Suppressor macrophage treated with lipopolysaccharide for 1 hour (primary cell): ENCODE measurements around the gene ABHD10.

Experiments
- DNase-seq, 3 donors: peaks; one replicate each; pipeline ENCODE4 v3.0.0-alpha.2; 2020 to 2022

Gene ABHD10

DNA sequence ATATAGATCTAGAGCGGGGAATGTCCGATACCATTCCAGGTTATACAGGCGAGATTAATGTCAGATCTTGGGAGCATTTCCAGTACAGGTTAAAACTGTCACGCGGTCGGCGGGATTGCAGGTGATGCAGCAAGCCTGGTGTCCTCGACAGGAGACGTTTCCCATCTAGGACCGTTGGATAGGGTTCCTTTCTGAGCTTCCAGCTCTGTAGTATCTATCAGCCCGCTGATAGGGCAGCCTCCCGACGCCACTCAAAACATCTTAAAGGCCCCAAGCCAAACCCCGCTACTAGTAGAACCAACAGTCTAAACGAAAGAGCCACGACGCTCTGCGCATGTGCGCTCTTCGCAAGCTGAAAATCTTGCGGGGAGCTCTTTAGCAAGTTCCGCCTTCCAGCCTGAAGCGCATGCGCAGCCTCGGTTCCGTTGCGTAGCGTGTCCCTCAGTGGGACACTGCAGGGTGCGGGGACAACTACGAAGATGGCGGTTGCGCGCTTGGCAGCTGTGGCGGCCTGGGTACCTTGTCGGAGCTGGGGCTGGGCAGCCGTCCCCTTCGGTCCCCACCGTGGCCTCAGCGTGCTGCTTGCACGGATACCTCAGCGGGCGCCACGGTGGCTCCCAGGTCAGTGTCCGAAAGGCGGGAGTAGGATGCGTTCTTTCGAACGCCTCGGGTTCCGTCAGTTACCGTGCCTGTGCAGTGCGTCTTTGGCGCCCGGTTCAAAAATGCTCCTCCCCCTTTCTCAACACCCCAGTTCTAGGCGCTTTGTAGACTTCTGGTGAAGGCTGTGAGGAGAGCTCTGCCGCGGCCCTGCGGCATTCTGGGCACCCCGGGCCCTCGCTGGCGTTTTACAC is at the start of gene ABHD10:
Gene ABHD10 (plus strand): TSS at position 444 of the 851 bp plus-strand sequence. CDS start 36 bp downstream, at position 480.
- DNase-seq: peak; percentile 98 to 99 (median 99)

DNA sequence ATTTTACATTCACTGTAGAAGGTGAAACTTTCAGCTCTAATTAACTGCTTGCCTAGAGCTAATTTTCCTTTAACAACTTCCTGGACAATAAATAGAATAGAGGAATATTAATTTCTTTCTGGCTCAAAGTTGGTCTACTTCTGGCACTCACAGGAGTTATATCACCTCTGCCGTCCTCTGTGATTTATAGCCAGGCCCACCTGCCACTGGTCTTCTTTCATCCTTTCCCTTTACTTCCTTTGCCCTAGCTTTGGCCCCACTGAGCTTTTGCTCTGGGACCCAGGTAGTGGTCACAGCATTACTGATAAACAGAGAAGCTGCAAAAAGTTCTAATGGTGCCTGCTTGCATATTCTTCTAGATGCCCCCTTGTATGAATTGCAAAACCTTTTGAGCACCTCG is 49.3 kb upstream of the ABHD10 start:
- DNase-seq: no peak

GRCh38 chr3:111932946-111933345 is 45.9 kb upstream of the ABHD10 start:
- DNase-seq: no peak

GRCh38 chr3:111936191-111936841 is 42.5 kb upstream of the ABHD10 start:
- DNase-seq: no peak

- DNase-seq: no peak
Measured at GRCh38 chr3:111936967-111937366, 41.9 kb upstream of the ABHD10 start.

DNA sequence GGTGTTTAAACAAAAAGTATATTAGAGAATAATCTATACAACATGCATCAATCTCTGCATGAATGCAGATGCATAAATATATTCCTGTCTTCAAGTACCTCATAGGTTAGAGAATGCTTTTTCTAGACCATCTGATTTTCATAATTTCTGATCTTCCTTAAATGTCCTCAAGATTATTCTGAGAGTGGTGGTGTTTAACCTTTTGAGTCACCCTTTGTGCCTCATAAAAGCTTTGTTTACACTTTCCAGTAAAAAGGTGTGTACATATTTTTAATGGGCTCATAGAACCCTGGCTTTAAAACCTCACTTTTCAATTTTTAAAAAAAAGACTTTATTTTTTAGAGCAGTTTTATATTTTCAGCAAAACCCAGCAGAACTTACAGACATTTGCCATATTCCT is 41.0 kb upstream of the ABHD10 start:
- no peak for DNase-seq

GRCh38 chr3:111939873-111940272 is 39.0 kb upstream of the ABHD10 start:
- no peak for DNase-seq

DNA sequence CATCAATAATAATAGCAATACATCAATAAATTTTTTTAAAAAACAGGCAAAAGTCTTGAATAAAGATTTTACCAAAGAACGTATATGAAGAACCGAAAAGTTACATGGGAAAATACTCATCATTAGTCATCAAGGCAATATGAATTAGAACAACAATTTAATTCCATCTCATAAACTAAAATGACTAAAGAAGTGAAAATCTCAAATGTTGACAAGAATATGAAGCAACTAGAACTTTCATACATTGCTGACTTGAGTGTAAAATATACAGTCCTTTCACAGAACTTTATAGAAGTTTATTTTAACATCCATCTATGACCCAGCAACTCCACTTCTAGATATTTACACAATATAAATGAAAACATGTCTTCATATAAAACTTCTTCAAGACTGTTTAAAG is 35.3 kb upstream of the ABHD10 start:
- DNase-seq: no peak

GRCh38 chr3:111944372-111944771 is 34.5 kb upstream of the ABHD10 start:
- DNase-seq: peak in 2 of 3 donors; percentile 49 to 59

DNA sequence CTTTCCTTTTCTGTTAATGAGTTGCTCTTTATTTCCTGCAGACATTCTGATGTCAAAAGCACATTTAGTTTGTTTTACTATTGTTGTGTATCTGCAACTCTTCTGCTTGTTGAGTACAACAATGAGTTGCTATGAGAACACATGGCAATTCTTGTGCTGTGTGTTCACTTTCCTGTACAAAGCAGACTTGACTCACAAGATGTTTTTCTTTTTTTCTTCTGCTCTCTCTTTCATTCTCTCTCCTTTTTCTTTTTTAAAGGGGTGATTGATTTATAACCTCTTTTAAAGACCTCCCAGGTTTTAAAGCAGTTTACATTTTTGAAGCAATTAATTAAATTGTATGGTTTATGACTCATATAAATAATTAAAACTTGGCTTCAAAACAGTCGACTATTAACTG is 31.6 kb upstream of the ABHD10 start:
- no peak for DNase-seq

DNA sequence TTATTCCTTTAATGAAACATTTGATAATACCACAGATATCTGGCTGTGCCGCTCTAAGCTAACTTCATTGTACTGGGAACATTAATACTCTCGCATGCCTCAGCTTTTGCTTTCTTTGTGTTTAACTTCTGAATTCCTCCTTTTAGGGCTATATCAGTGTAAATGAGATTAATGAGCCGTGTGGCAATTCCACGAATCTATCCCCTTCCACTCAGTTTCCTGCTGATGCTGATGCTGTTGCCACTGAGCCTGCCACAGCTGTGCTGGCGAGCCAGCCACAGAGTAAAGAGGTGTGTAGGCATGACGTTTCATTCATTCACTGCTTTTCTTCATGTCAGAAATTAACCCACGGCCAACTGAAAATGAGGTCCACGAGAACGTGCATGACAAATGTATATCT is 30.0 kb upstream of the ABHD10 start:
- no peak for DNase-seq

DNA sequence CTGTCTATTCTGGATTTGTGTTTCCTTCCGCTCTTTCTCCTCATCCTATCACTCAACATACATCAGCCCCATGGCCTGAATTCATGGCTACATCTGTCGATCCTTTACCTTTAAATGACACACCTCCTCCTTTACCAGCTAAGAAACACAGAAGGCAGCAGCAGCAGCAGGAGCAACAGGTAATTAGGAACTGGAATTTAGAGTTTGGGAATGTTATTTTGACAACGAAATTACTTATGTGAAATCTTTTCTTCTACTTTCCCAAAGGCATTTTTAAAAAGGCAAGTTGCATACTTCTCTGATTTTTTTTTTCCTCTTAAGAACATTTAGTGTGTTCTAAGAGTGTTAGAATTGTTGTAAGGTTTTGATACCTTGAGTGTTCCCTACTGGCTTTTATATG is 29.1 kb upstream of the ABHD10 start:
- no peak for DNase-seq

GRCh38 chr3:111951032-111951431 is 27.8 kb upstream of the ABHD10 start:
- no peak for DNase-seq

DNA sequence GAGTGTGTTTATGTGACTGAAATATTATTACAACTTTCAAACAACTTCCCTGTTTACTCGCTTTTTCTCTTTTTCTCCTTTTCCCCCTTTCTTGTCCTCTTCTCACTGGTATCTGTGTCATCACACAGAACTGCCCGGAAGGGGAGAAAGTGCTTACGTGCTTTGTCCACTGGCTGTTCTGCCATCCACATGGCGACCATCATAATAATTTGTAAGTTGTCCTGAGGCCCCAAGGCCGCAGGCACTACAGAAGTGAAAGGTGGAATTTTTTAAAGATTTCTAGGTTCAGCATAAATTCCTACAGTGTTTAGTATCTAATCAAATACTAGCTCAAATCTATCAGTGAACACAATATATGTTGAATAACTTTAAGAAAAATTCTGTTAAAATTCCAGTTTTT is 26.7 kb upstream of the ABHD10 start:
- DNase-seq: no peak

DNA sequence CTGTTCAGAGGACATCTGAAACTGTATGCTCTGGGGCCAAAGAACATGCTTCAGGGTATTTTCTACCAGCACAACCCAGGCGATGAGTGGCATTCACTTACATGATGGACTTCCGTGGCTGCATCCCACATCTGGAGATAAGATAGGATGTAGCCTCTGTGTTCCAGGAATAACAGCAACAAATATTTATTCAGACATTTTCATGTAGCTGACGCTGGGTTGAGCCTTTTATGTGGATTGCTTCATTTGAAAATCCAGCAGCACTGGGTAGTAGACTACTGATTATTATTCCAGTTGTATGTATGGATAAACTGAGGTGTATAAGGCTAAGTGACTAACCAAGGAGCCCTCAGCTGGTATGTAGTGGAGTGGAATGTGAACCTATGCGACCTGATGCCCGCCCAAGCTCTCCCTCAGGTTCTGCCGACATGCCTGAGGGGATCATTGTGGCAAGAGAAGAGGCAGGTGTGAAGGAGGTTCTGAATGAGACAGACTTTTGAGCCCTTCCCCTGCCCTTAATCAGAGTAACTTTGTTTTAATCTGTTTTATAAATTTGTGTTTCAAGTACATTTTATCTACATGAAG is 25.9 kb upstream of the ABHD10 start:
- DNase-seq: no peak

- no peak for DNase-seq
Measured at GRCh38 chr3:111954228-111954990, 24.4 kb upstream of the ABHD10 start.

DNA sequence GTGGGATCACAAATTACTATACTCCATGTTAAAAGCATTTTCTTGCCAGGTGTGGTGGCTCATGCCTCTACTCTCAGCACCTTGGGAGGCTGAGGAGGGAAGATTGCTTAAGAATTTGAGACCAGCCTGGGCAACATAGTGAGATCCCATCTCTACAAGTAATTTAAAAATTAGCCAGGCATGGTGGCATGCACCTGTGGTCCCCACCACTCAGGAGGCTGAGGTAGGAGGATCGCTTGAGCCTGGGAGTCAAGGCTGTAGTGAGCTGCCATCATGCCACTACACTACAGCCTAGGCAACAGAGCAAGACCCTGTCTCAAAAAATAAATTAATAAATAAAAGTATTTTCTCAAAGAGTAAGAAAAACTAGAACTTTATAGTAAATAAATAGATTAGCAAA is 22.9 kb upstream of the ABHD10 start:
- no peak for DNase-seq

DNA sequence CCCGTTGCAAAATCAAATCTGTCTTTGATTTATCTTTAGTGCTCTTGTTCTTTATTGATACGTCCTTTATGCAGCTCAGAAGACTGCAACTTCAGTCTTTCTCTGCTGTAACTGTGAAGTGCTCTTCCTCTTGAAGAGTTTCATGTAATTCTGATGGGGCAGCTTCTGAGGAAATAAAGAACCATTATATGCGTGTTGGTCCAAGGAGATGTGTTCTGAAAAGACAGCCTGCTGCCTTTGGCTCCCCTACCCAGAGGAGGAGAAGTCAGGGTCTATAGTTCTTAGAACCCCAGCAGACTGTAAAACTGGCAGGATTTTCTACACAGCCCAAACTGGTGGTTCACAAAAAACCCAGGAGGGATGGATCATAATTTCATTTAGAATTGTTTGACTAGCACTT is 22.4 kb upstream of the ABHD10 start:
- DNase-seq: no peak

- no peak for DNase-seq
Measured at GRCh38 chr3:111956995-111957734, 21.7 kb upstream of the ABHD10 start.

- DNase-seq: no peak
Measured at GRCh38 chr3:111961461-111962164, 17.2 kb upstream of the ABHD10 start.

- DNase-seq: peak; percentile 60 to 91 (median 90)
Measured at GRCh38 chr3:111963424-111963823, 15.4 kb upstream of the ABHD10 start.

DNA sequence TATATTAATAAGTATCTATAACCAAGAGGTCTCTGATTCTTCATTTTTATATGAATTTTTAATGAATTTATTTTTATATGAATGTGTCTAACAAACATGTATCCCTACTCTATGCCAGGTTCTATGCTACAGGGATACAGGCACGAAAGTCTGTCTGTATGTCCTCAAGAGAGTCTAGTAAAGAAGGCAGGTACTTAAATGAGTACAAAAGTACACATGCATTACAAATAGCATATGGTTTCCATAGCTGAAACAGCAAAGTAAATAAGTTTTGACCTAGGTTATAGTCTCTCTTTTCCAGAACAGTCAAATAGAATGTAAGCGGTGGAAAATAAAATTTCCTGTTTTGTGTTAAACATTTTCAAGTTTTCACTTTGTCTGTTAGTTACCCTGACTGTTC is 13.3 kb upstream of the ABHD10 start:
- no peak for DNase-seq
